Measurements from ENCODE around the gene APOL6. TPM values are rescaled to one million over a fixed set of nuclear protein-coding genes. Genes with fewer than 3 reads are reported as not detected.

APOL6 gene
- total RNA-seq, 4 donors from 2014 or later: 5.3 to 19.8 (median 13.0) TPM

- Histone ChIP-seq H3K27ac (no peak overlapping the region), H3K9me3 (no peaks in the 10 kb centered on the region), H3K27me3 (no peaks in the 10 kb centered on the region), H3K36me3 (no peaks in the 10 kb centered on the region), H3K4me1 (no peaks in the 10 kb centered on the region), H3K4me3 (no peak overlapping the region)
- no peak for DNase-seq
- TF ChIP-seq POLR2A (IDR thresholded peaks at IDR 0.05): no peak
- TF ChIP-seq CTCF (IDR thresholded peaks at IDR 0.05): no peak
- intact Hi-C loops (cut with DNase I; ENCODE audit: low total_unique reads): no loop called here
Observed at GRCh38 chr22:35712672-35713071, 64.4 kb downstream of the APOL6 start.

GRCh38 chr22:35717572-35717971 lies 69.3 kb downstream of the APOL6 start, which contains the start of gene APOL5:
TSS of gene APOL5 (plus strand) at chr22:35717872. CDS start at chr22:35717872, 0 bp downstream.
- no peaks in the 10 kb centered on the region for H3K36me3 ChIP-seq
- no peaks in the 10 kb centered on the region for H3K4me1 ChIP-seq
- intact Hi-C loops (cut with DNase I; ENCODE audit: low total_unique reads): no loop called here
- no peak within 1 kb of the TSS for H3K4me3 ChIP-seq
- no peak within 1 kb of the TSS for H3K27ac ChIP-seq
- DNase-seq: no peak
- H3K27me3 ChIP-seq: no peaks in the 10 kb centered on the region
- H3K9me3 ChIP-seq: no peaks in the 10 kb centered on the region
- TF ChIP-seq CTCF (IDR thresholded peaks at IDR 0.05) (no peak), POLR2A (IDR thresholded peaks at IDR 0.05) (no peak)

Other genes with a start within 250 kb of the APOL6 start
- gene MCM5, start 248.3 kb upstream of the APOL6 start, total RNA-seq: 10 to 100 TPM; 15.9 to 60.6 (median 40.3) TPM
- 10 to 100 TPM in 1 of 4 donors, 1 to 10 TPM in 1, not detected in 2; 4.9 to 10.7 TPM for gene RASD2, start 107.6 kb upstream of the APOL6 start, total RNA-seq
- 1 to 10 TPM in 2 of 4 donors, not detected in 2; 1.8 to 2.5 TPM for gene MB, start 31.1 kb upstream of the APOL6 start, total RNA-seq
- gene APOL5, start 69.4 kb downstream of the APOL6 start, total RNA-seq: not detected

Measured in uterus (tissue), 4 donors.